ENCODE results near the gene PIK3IP1.

DNA sequence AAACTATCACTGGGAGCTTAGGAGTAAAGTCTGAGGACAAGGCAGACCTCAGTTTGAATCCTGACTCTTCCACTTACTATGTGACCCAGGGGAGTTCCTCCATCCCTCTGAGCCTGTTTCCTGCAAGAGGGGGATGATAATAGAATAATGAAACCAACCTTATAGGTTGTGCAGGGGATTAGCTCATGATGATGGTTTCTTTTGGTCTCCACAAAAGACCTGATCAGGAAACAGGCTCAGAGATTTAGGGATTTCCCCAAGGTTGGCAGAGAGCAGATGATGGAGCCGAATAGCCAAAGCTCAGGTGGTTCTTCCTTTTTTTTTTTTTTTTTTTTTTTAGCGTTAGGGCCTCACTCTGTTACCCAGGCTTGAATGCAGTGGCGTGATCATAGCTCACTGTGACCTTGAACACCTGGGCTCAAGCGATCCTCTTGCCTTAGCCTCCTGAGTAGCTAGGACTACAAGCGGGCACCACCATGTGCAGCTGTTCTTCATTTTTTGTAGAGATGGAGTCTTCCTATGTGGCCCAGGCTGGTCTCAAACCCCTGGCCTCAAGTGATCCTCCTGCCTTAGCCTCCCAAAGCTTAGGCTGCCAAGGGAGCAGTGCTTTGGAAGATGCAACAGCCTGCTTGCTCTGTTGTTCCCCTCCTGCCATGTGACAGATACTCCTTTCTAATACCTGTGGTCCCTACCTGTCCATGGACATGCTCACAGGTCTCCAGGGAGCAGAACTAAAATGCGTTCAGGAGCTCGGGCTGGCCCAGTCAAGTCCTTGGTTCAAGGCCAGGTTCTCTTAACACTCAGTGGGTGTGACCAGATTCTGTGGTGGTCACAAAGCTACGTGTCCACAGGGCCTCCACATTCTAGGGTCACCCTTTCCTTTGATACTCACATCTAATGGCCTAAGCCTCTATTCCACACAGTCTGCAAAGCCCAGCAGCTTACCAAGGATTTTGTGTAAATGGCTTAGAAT lies 31.6 kb upstream of the PIK3IP1 start:
- TF ChIP-seq POLR2A (IDR thresholded peaks at IDR 0.05): no peak
- TF ChIP-seq, protein P1, sequence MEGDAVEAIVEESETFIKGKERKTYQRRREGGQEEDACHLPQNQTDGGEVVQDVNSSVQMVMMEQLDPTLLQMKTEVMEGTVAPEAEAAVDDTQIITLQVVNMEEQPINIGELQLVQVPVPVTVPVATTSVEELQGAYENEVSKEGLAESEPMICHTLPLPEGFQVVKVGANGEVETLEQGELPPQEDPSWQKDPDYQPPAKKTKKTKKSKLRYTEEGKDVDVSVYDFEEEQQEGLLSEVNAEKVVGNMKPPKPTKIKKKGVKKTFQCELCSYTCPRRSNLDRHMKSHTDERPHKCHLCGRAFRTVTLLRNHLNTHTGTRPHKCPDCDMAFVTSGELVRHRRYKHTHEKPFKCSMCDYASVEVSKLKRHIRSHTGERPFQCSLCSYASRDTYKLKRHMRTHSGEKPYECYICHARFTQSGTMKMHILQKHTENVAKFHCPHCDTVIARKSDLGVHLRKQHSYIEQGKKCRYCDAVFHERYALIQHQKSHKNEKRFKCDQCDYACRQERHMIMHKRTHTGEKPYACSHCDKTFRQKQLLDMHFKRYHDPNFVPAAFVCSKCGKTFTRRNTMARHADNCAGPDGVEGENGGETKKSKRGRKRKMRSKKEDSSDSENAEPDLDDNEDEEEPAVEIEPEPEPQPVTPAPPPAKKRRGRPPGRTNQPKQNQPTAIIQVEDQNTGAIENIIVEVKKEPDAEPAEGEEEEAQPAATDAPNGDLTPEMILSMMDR (IDR thresholded peaks at IDR 0.05): no peak
